Heart right ventricle (tissue), 16 donors: ENCODE data around the gene YWHAH. TPM values are rescaled to one million over a fixed set of nuclear protein-coding genes. Genes with fewer than 3 reads are reported as not detected.

Experiments
- ATAC-seq, 8 donors: fragments of 200-7000 bp; cut with Tn5 transposase; one replicate each; pipeline ENCODE4 v1.9.1; 2020; ENCODE audit warnings: mild to moderate bottlenecking in 8 of 8, moderate library complexity in 8 of 8, moderate number of reproducible peaks in 1 of 8
- DNase-seq, 2 donors: peaks; one replicate each; pipeline ENCODE4 v3.0.0-alpha.2; 2020
- H3K27ac ChIP-seq, 10 donors: fragments of 200-600 bp; sonication (generic) in 2 of 10; one replicate each; pipeline versions ENCODE4 v1.5.0 to v1.8.0; 2020 to 2022; ENCODE audit warnings: mild to moderate bottlenecking in 3 of 10
- H3K27me3 ChIP-seq, 7 donors: fragments of 200-600 bp; one replicate each; pipeline ENCODE4 v1.8.0; 2021 to 2022; ENCODE audit warnings: mild to moderate bottlenecking in 2 of 7
- H3K36me3 ChIP-seq, 9 donors: fragments of 200-600 bp; sonication (generic) in 1 of 9; one replicate each; pipeline versions ENCODE4 v1.5.0 to v1.8.0; 2020 to 2022; ENCODE audit warnings: mild to moderate bottlenecking in 2 of 9
- H3K4me1 ChIP-seq, 9 donors: fragments of 200-600 bp; sonication (generic) in 1 of 9; one replicate each; pipeline versions ENCODE4 v1.5.0 to v1.8.0; 2020 to 2022; ENCODE audit warnings: mild to moderate bottlenecking in 4 of 9
- H3K4me3 ChIP-seq, 10 donors: fragments of 200-600 bp; sonication (generic) in 2 of 10; one replicate each; pipeline versions ENCODE4 v1.5.0 to v1.8.0; 2020 to 2022; ENCODE audit warnings: mild to moderate bottlenecking in 7 of 10, moderate library complexity in 2 of 10
- H3K9me3 ChIP-seq, 11 donors: fragments of 200-600 bp in 10 of 11; sonication (generic) in 2 of 11; one replicate each; pipeline versions ENCODE4 v1.5.0 to v1.8.0; 2013 to 2022; ENCODE audit warnings: mild to moderate bottlenecking in 2 of 11, control low read depth in 1 of 11, moderate library complexity in 1 of 11
- WGBS, 2 donors: extraction: QIAGEN DNeasy Blood & Tissue Kit; methylation state at CpG; one replicate each; pipeline ENCODE4 v1.1.7; 2013; ENCODE audit warnings: inconsistent platforms in 1 of 2; 5-methylcytosine and 5-hydroxymethylcytosine counted together
- intact Hi-C, 10 donors: fragments of 100-400 bp; cut with DNase I; formaldehyde crosslinking; loops; one replicate each; pipeline versions ENCODE4 v1.11.1 to v1.14.2; 2022
- polyA plus RNA-seq, 2 donors: library from polyadenylated mRNA; stranded (reverse); fragments of 200-250 nt; gene quantifications; one replicate each; pipeline ENCODE4 v1.2.3, GENCODE V29; 2013
- total RNA-seq, 10 donors: library from RNA; stranded (reverse); fragmentation: NEBNext Ultra II Directional in 3 of 10; extraction: Animal tissue kit (Norgen Biotek cat#: 25700) in 3 of 10; gene quantifications; one replicate each; pipeline versions ENCODE4 v1.2.1 to v1.2.4, GENCODE V29; 2021 to 2023
- TF ChIP-seq, protein P1 (sequence below), 9 donors: fragments of 200-600 bp; sonication (generic) in 2 of 9; IDR thresholded peaks; one replicate each; pipeline versions ENCODE4 v1.5.0 to v1.8.0; 2021 to 2022; ENCODE audit warnings: antibody characterized with exemption in 9 of 9, mild to moderate bottlenecking in 5 of 9, moderate library complexity in 1 of 9
- donor health status: Arrhythmogenic right ventricular cardiomyopathy.
- donor health status: ischemic (EF 13 %, LVEDD 7.1; RV severe dilation, severe dysfunction).
- donor health status: healthy with polysubstance abuse.
- donor health status: DM: no; HTN: yes; CAD: no.
- donor health status: DM: no; HTN: no; CAD: no.
- donor health status: ischemic (EF 25% LVEDD 6.9; RV normal size, moderate dysfunction).
- donor health status: ischemic (EF 25% LVEDD 5.7; RV mildly dilated, moderate dysfunction).
- donor health status: healthy.
- donor health status: DM: yes; HTN: yes; CAD: no.
- donor health status: Ischemic cardiomyopathy.
- donor health status: ischemic (EF 35%, LVEDD 5.7; RV mildly dilated, moderate dysfunction).
- donor health status: nonischemic (EF 11% LVEDD 7.7; RV severe dilation, severe dysfunction).
- donor health status: DM: yes; HTN: yes; CAD: no.
- donor health status: PGD.
- donor health status: ischemic (EF 29% LVEDD 5.4; RV normal size, mild dysfunction).
- donor health status: nonischemic (EF 23%, LVEDD 6.1; RV moderate dilation, normal function).

The YWHAH gene
- total and polyA plus RNA-seq, 12 donors, result 38.8 to 115 (median 75.8) TPM

DNA sequence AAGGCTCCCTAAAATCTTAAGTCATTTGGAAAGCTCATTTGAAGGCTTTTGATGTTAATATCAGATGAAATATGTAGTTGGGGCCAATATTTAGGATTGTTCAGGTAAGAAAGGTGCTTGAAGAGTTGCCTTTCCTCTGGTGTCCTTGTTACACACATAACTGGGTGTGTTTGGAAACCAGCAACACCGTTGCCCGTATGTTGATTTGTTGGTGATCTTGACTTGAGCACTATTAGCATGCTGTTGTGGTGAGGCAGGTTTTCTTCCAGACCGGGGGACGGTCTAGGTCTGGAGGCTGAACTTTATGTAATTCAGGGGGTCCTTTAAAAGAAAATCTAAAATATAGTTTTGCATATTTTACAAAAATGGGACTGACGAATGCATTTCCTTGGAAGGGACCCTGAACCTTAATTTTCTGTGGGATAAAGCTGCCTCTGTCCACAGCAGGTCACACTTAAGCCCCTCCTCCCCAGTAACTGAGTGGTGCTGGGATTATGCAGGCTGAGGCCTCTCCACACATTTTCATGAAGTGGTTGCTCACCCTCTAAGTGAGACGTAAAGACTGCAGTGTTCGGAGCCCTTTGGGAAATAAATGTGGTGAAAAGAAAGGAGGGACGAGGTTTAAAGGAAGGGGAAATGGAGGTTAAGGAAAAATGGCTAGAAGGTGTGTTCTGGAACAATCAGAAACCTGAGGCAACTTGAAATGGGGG lies 1.8 kb downstream of the YWHAH start:
- WGBS, 2 donors, result 26 to 33% methylated on average over 8 of the region's 8 CpGs

DNA sequence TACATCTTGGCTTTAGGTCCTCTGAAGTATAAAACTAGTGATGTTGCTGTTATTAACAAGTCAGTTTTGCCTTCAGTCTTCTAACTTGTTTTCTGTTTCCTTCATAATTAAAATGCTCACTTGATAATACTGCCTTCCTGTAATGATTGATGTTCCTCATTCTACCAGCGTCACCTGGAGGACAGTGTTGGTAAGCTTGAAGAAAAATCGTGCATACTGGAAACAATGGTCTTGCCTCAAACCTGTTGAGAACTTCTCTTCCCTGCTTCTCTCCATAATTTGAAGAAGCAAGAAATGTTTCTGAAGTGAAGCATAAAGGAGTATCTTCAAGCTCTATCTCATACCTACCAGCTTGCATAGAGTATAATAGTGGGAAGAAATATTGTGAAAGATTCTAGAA lies 3.0 kb downstream of the YWHAH start:
- Histone ChIP-seq H3K4me3 (peak overlapping the region in 2 of 10 donors; percentile 9 to 86), H3K9me3 (no peaks in the 10 kb centered on the region), H3K27me3 (no peaks in the 10 kb centered on the region), H3K4me1 (peaks cover 11 to 74% (median 64%) of the 10 kb centered on the region in 9 donors), H3K27ac (peak overlapping the region in 7 of 10 donors; percentile 95 to 99 (median 99)), H3K36me3 (peaks cover 0 to 58% (median 19%) of the 10 kb centered on the region in 9 donors)
- DNase-seq, result peak in 1 of 2 donors; percentile 15
- intact Hi-C loops, result loop anchor here in 7 of 10 donors (1.0 to 10.0 kb wide), 7 partner anchors 55 to 282 kb away; partner anchors contain the start of genes PISD (in 3 of the 7), DEPDC5 (in 2 of the 7) and PRR14L (in 2 of the 7)
- TF ChIP-seq, protein P1, sequence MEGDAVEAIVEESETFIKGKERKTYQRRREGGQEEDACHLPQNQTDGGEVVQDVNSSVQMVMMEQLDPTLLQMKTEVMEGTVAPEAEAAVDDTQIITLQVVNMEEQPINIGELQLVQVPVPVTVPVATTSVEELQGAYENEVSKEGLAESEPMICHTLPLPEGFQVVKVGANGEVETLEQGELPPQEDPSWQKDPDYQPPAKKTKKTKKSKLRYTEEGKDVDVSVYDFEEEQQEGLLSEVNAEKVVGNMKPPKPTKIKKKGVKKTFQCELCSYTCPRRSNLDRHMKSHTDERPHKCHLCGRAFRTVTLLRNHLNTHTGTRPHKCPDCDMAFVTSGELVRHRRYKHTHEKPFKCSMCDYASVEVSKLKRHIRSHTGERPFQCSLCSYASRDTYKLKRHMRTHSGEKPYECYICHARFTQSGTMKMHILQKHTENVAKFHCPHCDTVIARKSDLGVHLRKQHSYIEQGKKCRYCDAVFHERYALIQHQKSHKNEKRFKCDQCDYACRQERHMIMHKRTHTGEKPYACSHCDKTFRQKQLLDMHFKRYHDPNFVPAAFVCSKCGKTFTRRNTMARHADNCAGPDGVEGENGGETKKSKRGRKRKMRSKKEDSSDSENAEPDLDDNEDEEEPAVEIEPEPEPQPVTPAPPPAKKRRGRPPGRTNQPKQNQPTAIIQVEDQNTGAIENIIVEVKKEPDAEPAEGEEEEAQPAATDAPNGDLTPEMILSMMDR (IDR thresholded peaks at IDR 0.05), result peak; percentile 10 to 71 (median 56)
- no peak for ATAC-seq
- WGBS, 2 donors, result 15 to 26% methylated on average over 2 of the region's 2 CpGs

More for the DNA sequence above, 1.8 kb downstream of the YWHAH start:
- intact Hi-C loops, result loop anchor here in 7 of 10 donors (2.0 to 10.0 kb wide), 7 partner anchors 25 to 281 kb away; partner anchors contain the start of genes PISD (in 3 of the 7), DEPDC5 (in 2 of the 7) and PRR14L (in 2 of the 7)
- ATAC-seq (no peak), DNase-seq (no peak)
- H3K4me3 ChIP-seq, result peak overlapping the region; percentile 76 to 96 (median 86)
- no peaks in the 10 kb centered on the region for H3K27me3 ChIP-seq
- TF ChIP-seq, protein P1 (IDR thresholded peaks at IDR 0.05), result no peak
- peaks cover 0 to 50% (median 19%) of the 10 kb centered on the region in 9 donors for H3K36me3 ChIP-seq
- peak overlapping the region; percentile 95 to 99 (median 99) for H3K27ac ChIP-seq
- no peaks in the 10 kb centered on the region for H3K9me3 ChIP-seq
- H3K4me1 ChIP-seq, result peaks cover 5 to 62% (median 52%) of the 10 kb centered on the region in 9 donors

DNA sequence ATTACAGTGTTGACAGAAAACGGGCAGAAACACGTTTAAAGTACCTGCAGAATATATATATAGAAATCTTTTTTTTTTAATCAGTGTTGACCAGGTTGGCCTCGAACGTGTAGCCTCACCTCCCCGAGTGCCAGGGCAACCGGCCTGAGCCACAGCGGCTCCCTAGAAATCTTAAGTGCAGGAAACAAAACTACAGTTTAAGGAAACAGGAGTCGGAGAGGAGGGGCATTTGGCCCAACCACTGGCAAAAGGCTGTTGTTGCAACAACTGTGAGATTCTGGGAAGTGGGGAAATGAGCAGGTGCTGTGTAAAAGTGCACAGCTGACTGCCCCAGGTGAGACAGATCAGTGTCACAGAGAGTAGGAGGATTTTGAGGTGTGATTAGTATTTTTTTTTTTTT lies 3.7 kb downstream of the YWHAH start:
- DNase-seq (no peak), ATAC-seq (no peak)
- H3K9me3 ChIP-seq, result no peaks in the 10 kb centered on the region
- peak overlapping the region in 1 of 10 donors; percentile 95 for H3K27ac ChIP-seq
- H3K36me3 ChIP-seq, result peaks cover 0 to 62% (median 19%) of the 10 kb centered on the region in 9 donors
- WGBS, 2 donors, result 42 to 56% methylated on average over 8 of the region's 8 CpGs
- H3K27me3 ChIP-seq, result no peaks in the 10 kb centered on the region
- H3K4me1 ChIP-seq, result peaks cover 11 to 81% (median 71%) of the 10 kb centered on the region in 9 donors
- intact Hi-C loops, result loop anchor here in 7 of 10 donors (5.0 to 10.0 kb wide), 6 partner anchors 56 to 283 kb away; partner anchors contain the start of genes PISD (in 3 of the 7), DEPDC5 (in 2 of the 7) and PRR14L (in 2 of the 7)
- TF ChIP-seq, protein P1 (IDR thresholded peaks at IDR 0.05), result no peak
- H3K4me3 ChIP-seq, result no peak overlapping the region

DNA sequence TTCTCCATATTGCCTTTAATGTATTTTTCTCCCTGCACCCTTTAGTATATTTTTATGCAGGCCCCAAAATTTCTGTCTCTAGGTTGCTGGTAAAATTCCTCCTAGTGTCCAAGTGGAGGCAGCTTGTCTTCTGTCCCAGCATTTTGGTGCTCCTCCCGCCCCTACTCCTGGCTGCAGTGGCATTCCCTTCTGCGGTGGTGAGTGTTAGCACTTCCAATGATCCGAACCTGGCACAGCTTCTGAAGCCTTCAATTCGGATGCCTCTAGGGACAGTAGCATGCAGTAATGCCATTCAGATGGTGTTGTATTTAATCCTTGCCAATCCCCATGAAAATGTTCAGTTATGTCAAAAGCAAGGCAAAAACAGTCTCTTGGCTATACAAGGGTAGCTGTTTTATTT lies 5.9 kb downstream of the YWHAH start:
- Histone ChIP-seq H3K9me3 (no peaks in the 10 kb centered on the region), H3K27me3 (no peaks in the 10 kb centered on the region), H3K27ac (peak overlapping the region in 3 of 10 donors; percentile 37 to 83 (median 73)), H3K36me3 (peaks cover 0 to 76% (median 19%) of the 10 kb centered on the region in 9 donors), H3K4me3 (no peak overlapping the region), H3K4me1 (peaks cover 20 to 96% (median 87%) of the 10 kb centered on the region in 9 donors)
- ATAC-seq (peak in 2 of 8 donors; percentile 23 to 49), DNase-seq (peak in 1 of 2 donors; percentile 23)
- TF ChIP-seq, protein P1 (IDR thresholded peaks at IDR 0.05), result no peak
- intact Hi-C loops, result loop anchor here in 3 of 10 donors (5.0 to 10.0 kb wide), 3 partner anchors 78 to 395 kb away; partner anchors contain the start of gene PISD (in 1 of the 3)
- WGBS, 2 donors, result 19 to 32% methylated on average over 4 of the region's 4 CpGs
